Heart left ventricle (tissue), 16 donors: ENCODE results near the gene MRPL17. TPM values are rescaled to one million over a fixed set of nuclear protein-coding genes. Genes with fewer than 3 reads are reported as not detected.

Source experiments
- ATAC-seq, 4 donors: fragments of 200-7000 bp; cut with Tn5 transposase; one replicate each; pipeline ENCODE4 v1.9.1; 2020 to 2022; ENCODE audit warnings: moderate library complexity in 4 of 4, mild to moderate bottlenecking in 3 of 4, moderate number of reproducible peaks in 1 of 4
- DNase-seq, 5 donors: peaks; one replicate each; pipeline ENCODE4 v3.0.0-alpha.2; 2020
- H3K27ac ChIP-seq, 12 donors: fragments of 200-600 bp; sonication (generic) in 4 of 12; one replicate each; pipeline versions ENCODE4 v1.5.0 to v1.8.0; 2016 to 2022; ENCODE audit warnings: mild to moderate bottlenecking in 2 of 12
- H3K27me3 ChIP-seq, 9 donors: fragments of 200-600 bp; sonication (generic) in 2 of 9; one replicate each; pipeline versions ENCODE4 v1.5.1 to v1.8.0; 2016 to 2022; ENCODE audit warnings: mild to moderate bottlenecking in 3 of 9
- H3K36me3 ChIP-seq, 9 donors: fragments of 200-600 bp; sonication (generic) in 2 of 9; one replicate each; pipeline versions ENCODE4 v1.5.0 to v1.8.0; 2018 to 2022; ENCODE audit warnings: mild to moderate bottlenecking in 2 of 9
- H3K4me1 ChIP-seq, 12 donors: fragments of 200-600 bp; sonication (generic) in 4 of 12; one replicate each; pipeline versions ENCODE4 v1.5.0 to v1.8.0; 2016 to 2022; ENCODE audit warnings: mild to moderate bottlenecking in 3 of 12
- H3K4me3 ChIP-seq, 12 donors: fragments of 200-600 bp; sonication (generic) in 4 of 12; one replicate each; pipeline versions ENCODE4 v1.5.0 to v1.8.0; 2017 to 2022; ENCODE audit warnings: mild to moderate bottlenecking in 9 of 12, moderate library complexity in 4 of 12
- H3K9me3 ChIP-seq, 12 donors: fragments of 200-600 bp; sonication (generic) in 4 of 12; one replicate each; pipeline versions ENCODE4 v1.5.0 to v1.8.0; 2016 to 2022; ENCODE audit warnings: mild to moderate bottlenecking in 1 of 12
- CTCF ChIP-seq, 12 donors: fragments of 200-600 bp; sonication (generic) in 4 of 12; IDR thresholded peaks; one replicate each; pipeline versions ENCODE4 v1.5.0 to v1.8.0; 2018 to 2022; ENCODE audit warnings: antibody characterized with exemption in 12 of 12, mild to moderate bottlenecking in 5 of 12
- POLR2A ChIP-seq, 2 donors: fragments of 450-650 bp; IDR thresholded peaks; one replicate each; pipeline ENCODE4 v1.6.1; 2017; ENCODE audit warnings: antibody characterized with exemption in 2 of 2, mild to moderate bottlenecking in 2 of 2, moderate library complexity in 2 of 2
- WGBS, 4 donors: extraction: QIAGEN DNeasy Blood & Tissue Kit in 2 of 4; methylation state at CpG; one replicate each; pipeline versions ENCODE4 v1.1.5 to v1.1.7; 2013 to 2018; 5-methylcytosine and 5-hydroxymethylcytosine counted together
- intact Hi-C, 10 donors: fragments of 100-400 bp; cut with DNase I; formaldehyde crosslinking; loops; one replicate each; pipeline versions ENCODE4 v1.11.1 to v1.14.2; 2022
- polyA plus RNA-seq, 2 donors: library from polyadenylated mRNA; stranded (reverse); fragments of 200-250 nt; gene quantifications; one replicate each; pipeline ENCODE4 v1.2.3, GENCODE V29; 2013
- total RNA-seq, 9 donors: library from RNA; depleted of rRNA in 2 of 9; stranded (reverse); fragments of >200 nt in 2 of 9; fragmentation: NEBNext Ultra II Directional in 3 of 9; extraction: Animal tissue kit (Norgen Biotek cat#: 25700) in 3 of 9; gene quantifications; one replicate each; pipeline versions ENCODE4 v1.1.0 to v1.2.4, GENCODE V29; 2016 to 2023
- donor health status: ischemic (EF 13 %, LVEDD 7.1; RV severe dilation, severe dysfunction).
- donor health status: healthy with polysubstance abuse.
- donor health status: DM: no; HTN: yes; CAD: no.
- donor health status: DM: no; HTN: no; CAD: no.
- donor health status: ischemic (EF 25% LVEDD 6.9; RV normal size, moderate dysfunction).
- donor health status: ischemic (EF 25% LVEDD 5.7; RV mildly dilated, moderate dysfunction).
- donor health status: healthy.
- donor health status: DM: yes; HTN: yes; CAD: no.
- donor health status: ischemic (EF 35%, LVEDD 5.7; RV mildly dilated, moderate dysfunction).
- donor health status: nonischemic (EF 11% LVEDD 7.7; RV severe dilation, severe dysfunction).
- donor health status: DM: yes; HTN: yes; CAD: no.
- donor health status: PGD.
- donor health status: ischemic (EF 29% LVEDD 5.4; RV normal size, mild dysfunction).
- donor health status: nonischemic (EF 23%, LVEDD 6.1; RV moderate dilation, normal function).

Gene MRPL17
- total and polyA plus RNA-seq, 11 donors, result 31.0 to 70.9 (median 53.5) TPM

- intact Hi-C loops, result no loop called here
- 86 to 92% (median 88%) methylated on average over 26 to 28 of the region's 28 CpGs for WGBS, 4 donors
- H3K36me3 ChIP-seq, result peaks cover 0 to 82% (median 60%) of the 10 kb centered on the region in 9 donors
- DNase-seq, result no peak
- peaks cover 0 to 40% (median 21%) of the 10 kb centered on the region in 12 donors for H3K4me1 ChIP-seq
- H3K4me3 ChIP-seq, result no peak overlapping the region
- H3K27ac ChIP-seq, result no peak overlapping the region
- no peaks in the 10 kb centered on the region for H3K27me3 ChIP-seq
- no peaks in the 10 kb centered on the region for H3K9me3 ChIP-seq
- TF ChIP-seq POLR2A (IDR thresholded peaks at IDR 0.05) (no peak), CTCF (IDR thresholded peaks at IDR 0.05) (no peak)
- ATAC-seq, result no peak
Measured at GRCh38 chr11:6630632-6631291, 52.4 kb downstream of the MRPL17 start.

Other genes starting within 250 kb of the MRPL17 start
- 1 to 10 TPM in 1 of 9 donors, under 1 TPM in 3, not detected in 5; 0.17 to 1.5 (median 0.35) TPM for gene HPX, start 242.4 kb downstream of the MRPL17 start, total RNA-seq
- under 1 TPM; 0.33 to 0.46 TPM for gene HPX, start 242.4 kb downstream of the MRPL17 start, polyA plus RNA-seq
- 10 to 100 TPM in 6 of 9 donors, 1 to 10 TPM in 3; 7.7 to 18.8 (median 10.4) TPM for gene TRIM3, start 209.4 kb downstream of the MRPL17 start, total RNA-seq
- gene TRIM3, start 209.4 kb downstream of the MRPL17 start, polyA plus RNA-seq, result 10 to 100 TPM in 1 of 2 donors, 1 to 10 TPM in 1; 9.8 to 14.7 TPM
- 10 to 100 TPM; 10.7 to 24.9 (median 18.9) TPM for gene ARFIP2, start 202.0 kb downstream of the MRPL17 start, total RNA-seq
- gene ARFIP2, start 202.0 kb downstream of the MRPL17 start, polyA plus RNA-seq, result 10 to 100 TPM; 14.0 to 36.7 TPM
- gene TIMM10B, start 201.8 kb downstream of the MRPL17 start, total RNA-seq, result 10 to 100 TPM; 13.2 to 26.9 (median 16.1) TPM
- gene TIMM10B, start 201.8 kb downstream of the MRPL17 start, polyA plus RNA-seq, result 10 to 100 TPM in 1 of 2 donors, 1 to 10 TPM in 1; 9.5 to 24.1 TPM
- gene DNHD1, start 186.1 kb downstream of the MRPL17 start, total RNA-seq, result 1 to 10 TPM; 3.9 to 9.4 (median 5.4) TPM
- gene DNHD1, start 186.1 kb downstream of the MRPL17 start, polyA plus RNA-seq, result 1 to 10 TPM; 2.2 to 6.0 TPM
- 10 to 100 TPM; 11.2 to 23.5 (median 18.0) TPM for gene RRP8, start 79.7 kb downstream of the MRPL17 start, total RNA-seq
- gene RRP8, start 79.7 kb downstream of the MRPL17 start, polyA plus RNA-seq, result 10 to 100 TPM; 16.6 to 17.4 TPM
- 100 to 1,000 TPM; 177 to 259 (median 222) TPM for gene ILK, start 79.6 kb downstream of the MRPL17 start, total RNA-seq
- 100 to 1,000 TPM; 220 to 288 TPM for gene ILK, start 79.6 kb downstream of the MRPL17 start, polyA plus RNA-seq
- 100 to 1,000 TPM in 4 of 9 donors, 10 to 100 TPM in 5; 42.3 to 153 (median 99.0) TPM for gene TAF10, start 71.1 kb downstream of the MRPL17 start, total RNA-seq
- gene TAF10, start 71.1 kb downstream of the MRPL17 start, polyA plus RNA-seq, result 100 to 1,000 TPM in 1 of 2 donors, 10 to 100 TPM in 1; 50.8 to 155 TPM
- 100 to 1,000 TPM in 2 of 9 donors, 10 to 100 TPM in 7; 48.7 to 169 (median 81.2) TPM for gene TPP1, start 63.9 kb downstream of the MRPL17 start, total RNA-seq
- gene TPP1, start 63.9 kb downstream of the MRPL17 start, polyA plus RNA-seq, result 10 to 100 TPM; 38.5 to 39.5 TPM
- 10 to 100 TPM in 6 of 9 donors, 1 to 10 TPM in 3; 5.5 to 19.6 (median 11.4) TPM for gene DCHS1, start 27.5 kb downstream of the MRPL17 start, total RNA-seq
- gene DCHS1, start 27.5 kb downstream of the MRPL17 start, polyA plus RNA-seq, result 1 to 10 TPM; 3.6 to 6.6 TPM
- gene OR2AG2, start 88.6 kb upstream of the MRPL17 start, total RNA-seq, result not detected
- under 1 TPM in 1 of 2 donors, not detected in 1; 0.01 TPM for gene OR2AG2, start 88.6 kb upstream of the MRPL17 start, polyA plus RNA-seq
- not detected for gene OR2AG1, start 99.7 kb upstream of the MRPL17 start, total RNA-seq
- gene OR2AG1, start 99.7 kb upstream of the MRPL17 start, polyA plus RNA-seq, result not detected
- under 1 TPM in 1 of 9 donors, not detected in 8; 0.29 TPM for gene OR6A2, start 116.3 kb upstream of the MRPL17 start, total RNA-seq
- gene OR6A2, start 116.3 kb upstream of the MRPL17 start, polyA plus RNA-seq, result not detected
- not detected for gene OR10A5, start 162.3 kb upstream of the MRPL17 start, total RNA-seq
- not detected for gene OR10A5, start 162.3 kb upstream of the MRPL17 start, polyA plus RNA-seq
- gene OR10A2, start 179.7 kb upstream of the MRPL17 start, total RNA-seq, result not detected
- gene OR10A2, start 179.7 kb upstream of the MRPL17 start, polyA plus RNA-seq, result not detected
- gene OR10A4, start 193.3 kb upstream of the MRPL17 start, total RNA-seq, result not detected
- gene OR10A4, start 193.3 kb upstream of the MRPL17 start, polyA plus RNA-seq, result not detected
- gene OR2D2, start 209.2 kb upstream of the MRPL17 start, total RNA-seq, result not detected
- gene OR2D2, start 209.2 kb upstream of the MRPL17 start, polyA plus RNA-seq, result not detected
- gene OR2D3, start 237.7 kb upstream of the MRPL17 start, total RNA-seq, result not detected
- not detected for gene OR2D3, start 237.7 kb upstream of the MRPL17 start, polyA plus RNA-seq
- gene ZNF215, start 243.1 kb upstream of the MRPL17 start, total RNA-seq, result under 1 TPM in 6 of 9 donors, not detected in 3; 0.13 to 0.72 (median 0.23) TPM
- under 1 TPM; 0.04 to 0.19 TPM for gene ZNF215, start 243.1 kb upstream of the MRPL17 start, polyA plus RNA-seq